Right hindlimb (tissue), 1 donor: ENCODE measurements around the gene DIPK1B.

Experiments used
- DNase-seq: peaks from one replicate; pipeline ENCODE4 v3.0.0-alpha.2; 2018

Gene DIPK1B

DNA sequence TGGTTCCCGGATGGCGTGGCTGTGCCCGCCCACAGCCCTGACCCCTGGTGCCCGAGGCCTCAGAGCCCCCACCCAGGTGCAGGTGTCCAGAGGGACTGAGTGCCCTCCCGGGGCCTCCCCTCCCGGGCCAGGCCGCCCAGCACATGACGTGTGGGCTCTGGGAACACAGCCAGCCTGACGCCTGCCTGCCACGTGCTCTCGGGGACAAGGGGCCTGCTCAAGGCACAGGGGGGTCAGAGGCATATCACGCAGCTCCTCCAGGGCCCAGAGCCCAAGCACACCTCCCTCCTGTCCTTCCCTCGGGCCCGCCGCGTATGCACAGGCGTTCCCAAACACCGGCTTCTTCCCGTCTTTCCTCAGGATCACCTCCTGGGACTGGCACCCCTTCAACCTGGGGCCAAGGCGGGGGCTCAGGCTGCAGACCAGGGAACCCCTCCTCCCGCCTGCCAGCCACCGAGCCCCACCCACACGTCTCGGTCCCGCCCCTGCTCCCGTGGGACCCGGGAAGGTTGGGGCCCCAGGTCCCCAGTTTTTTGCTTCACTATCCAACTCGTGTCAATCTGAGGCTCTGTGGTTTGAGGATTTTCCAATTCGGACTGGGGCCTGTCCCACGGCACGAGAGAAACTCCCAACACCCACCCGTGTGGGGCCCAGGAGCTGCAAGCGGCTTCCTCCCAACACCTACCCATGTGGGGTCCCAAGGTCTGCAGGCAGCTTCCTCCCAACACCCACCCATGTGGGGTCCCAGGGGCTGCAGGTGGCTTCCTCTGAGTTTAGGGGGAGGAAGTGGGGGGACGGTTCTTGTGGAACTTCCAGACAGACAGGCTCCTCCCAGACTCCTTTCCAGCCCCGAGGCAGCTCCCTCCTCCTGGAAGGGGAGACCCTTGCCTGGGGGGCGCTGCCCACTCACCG is 28.9 kb downstream of the DIPK1B start:
- no peak for DNase-seq

DNA sequence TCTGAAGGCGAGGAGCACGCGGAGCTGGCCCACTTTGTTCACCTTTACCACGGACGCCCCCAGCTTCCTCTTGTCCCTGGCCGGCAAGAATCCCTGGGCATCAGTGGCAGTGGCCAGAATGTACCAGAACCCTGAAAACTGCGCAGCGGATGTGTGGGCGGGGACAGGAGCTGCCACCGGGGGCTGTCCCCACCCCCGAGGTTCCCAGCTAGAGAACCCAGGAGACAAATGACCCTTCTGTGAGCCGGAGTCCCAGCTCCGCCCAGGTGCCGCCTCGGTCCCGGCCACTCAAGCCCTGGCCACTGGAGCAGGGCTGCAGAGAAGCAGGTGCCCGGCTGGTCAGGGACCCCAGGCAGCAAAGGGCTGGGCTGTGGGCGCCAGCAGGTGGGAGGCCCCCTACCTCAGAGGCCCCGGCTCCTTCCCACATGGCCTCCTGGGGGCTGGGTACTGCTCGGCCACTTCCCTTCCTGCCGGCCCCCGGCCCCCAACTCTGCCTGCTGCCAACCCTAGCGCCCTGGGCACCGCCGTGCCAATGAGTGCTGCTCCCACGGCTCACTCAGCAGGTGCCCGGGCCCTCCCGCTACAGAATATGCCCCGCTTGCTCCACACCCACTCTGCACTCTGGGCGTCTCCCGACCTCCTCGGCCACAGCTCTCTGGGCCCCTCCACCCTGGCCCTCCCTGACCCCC is 29.7 kb downstream of the DIPK1B start:
- DNase-seq: no peak

DNA sequence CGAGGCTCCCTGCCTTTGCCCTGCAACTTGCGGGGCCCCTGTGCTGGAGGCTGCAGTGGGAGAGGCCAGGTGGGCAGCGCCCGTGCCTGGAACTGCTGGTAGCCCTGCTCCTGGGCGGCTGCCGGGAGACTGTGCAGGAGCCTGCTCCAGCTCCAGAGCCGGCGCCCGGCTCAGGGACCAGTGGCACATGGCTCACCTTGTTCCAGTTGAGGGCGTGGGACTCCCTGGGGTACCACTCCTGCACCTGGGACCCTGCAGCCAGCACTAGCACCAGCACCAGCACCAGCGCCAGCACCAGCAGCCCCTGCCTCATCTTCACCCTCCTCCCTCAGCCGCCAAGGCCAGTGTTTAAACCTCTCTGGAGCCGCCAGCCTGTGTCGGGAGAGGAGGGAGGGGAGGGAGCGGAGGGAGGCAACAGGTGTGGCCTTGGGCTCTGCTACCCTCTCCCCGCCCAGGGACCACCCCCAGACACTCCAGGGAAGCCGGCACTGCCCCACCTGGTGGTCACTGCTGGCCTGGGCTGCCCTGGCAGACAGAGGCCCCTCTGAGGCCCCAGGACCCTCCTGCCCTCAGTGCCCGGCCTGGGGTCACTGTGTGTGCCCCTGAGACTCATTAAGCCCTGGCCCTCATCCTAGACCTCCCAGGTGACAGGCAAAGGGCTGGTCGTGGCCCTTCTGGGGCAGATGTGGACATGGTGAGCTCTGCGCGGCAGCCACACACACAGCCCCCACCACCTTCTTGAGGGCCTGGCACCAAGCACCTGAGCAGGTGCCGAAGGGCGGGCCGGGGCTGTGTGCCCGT is 30.4 kb downstream of the DIPK1B start, which contains the start of gene LCN10:
Gene LCN10 (minus strand): TSS at position 350 of the 801 bp plus-strand sequence. CDS start 37 bp downstream, at position 313.
- DNase-seq: no peak

DNA sequence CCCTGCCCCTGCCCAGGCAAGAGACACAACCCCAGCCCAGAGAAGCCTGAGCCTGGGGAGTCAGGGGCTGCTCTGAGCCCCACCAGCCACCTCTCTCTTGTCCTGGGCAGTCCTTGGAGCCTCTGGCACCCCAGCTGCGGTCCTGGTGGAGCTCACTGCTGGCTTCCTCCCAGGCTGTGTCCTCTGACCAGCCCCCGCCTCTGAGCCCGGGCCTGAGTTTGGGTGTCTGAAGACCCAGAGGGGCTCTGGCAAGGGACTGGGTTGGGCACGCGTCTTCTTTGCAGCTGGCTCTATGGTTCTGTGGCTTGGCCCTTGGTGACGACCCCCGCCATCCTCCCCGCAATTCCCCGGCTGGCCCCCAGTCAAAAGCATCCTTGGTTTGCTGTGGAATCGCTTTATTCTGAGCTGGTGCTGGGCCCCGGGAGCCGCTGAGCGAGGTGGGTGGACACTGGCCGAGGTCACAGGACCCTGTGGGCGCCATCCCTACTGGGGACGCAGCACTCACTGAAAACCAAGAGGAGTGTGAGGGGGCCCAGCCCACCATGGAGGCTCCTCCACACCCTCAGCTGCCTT is 31.4 kb downstream of the DIPK1B start:
- DNase-seq: no peak

DNA sequence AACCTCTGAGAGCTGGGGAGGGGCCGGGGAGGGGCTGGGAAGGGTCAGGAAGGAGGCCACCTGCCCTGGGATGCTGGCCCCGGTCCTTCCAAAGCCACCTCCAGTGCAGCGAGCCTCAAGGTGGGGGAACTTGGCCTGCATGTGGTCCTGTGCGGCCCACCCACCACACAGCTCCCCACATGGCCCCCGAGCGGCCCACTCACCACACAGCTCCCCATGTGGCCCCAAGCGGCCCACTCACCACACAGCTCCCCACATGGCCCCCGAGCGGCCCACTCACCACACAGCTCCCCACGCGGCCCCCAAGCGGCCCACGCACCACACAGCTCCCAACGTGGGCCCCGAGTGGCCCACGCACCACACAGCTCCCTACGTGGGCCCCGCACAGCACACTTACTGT is 32.4 kb downstream of the DIPK1B start:
- DNase-seq: no peak

DNA sequence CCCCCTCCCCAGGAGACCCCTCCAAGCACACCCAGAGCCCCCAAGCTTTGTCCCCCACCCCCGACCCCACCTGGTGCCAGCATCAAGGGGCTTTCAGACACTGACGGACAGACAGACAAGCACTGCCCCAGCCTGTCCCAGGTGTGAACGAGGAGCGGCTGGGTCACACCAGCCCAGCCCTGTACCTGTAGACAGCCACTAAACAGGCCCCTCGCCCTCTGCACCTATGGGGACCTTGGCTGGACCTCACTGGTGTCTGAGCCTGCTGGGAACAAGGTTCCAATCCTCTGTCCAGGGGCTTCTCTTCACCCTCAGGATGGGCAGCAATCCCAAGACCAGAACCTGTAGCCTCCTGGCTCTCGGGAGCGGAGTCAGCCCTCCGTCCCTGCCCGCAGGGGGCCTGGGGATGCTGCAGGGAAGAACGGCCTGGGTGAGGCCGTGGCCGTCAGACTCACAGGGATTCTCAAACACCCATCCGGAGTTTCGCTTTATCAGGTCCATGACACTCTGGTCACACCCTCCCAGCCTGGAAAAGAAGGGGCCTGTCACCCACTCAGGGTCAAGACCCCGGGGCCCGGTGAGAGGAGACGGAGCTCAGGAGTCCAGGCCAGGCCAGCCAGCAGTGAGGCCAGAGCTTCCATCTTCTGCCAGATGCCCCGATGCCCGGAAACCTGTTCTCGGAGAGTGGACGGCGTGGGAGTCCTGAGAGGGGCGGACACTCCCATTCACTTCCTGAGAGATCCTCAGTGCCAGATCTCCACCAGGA is 33.2 kb downstream of the DIPK1B start:
- no peak for DNase-seq

DNA sequence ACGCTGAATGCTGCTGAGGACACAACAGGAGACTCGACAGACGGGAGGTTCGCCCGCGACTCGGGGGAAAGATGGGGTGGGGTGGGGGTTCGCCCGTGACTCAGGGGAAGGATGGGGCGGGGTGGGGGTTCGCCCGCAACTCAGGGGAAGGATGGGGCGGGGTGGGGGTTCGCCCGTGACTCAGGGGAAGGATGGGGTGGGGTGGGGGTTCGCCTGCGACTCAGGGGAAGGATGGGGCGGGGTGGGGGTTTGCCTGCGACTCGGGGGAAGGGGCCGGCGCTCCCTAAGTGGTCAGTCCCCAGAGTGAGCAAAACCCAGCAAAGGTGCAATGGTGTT is 33.8 kb downstream of the DIPK1B start:
- DNase-seq: no peak

DNA sequence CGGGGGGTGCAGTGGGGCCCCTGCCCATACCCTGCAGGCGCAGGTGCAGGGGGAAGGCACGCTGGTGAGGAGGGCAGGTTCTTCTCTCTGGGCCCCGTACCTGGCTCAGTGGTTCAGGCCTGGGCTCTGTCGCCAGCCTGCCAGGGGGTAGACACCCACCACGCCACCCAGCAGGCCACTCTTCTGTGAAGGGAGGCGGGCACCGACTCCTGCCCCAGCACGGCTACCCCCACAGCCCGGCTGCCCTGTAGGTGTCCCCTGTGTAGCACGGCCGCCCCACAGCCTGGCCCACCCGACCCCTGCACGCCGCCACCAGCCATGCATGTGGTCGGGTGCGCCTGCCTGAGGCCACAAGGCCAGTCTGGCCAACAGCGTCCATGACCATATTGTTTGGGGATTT is 34.2 kb downstream of the DIPK1B start:
- DNase-seq: no peak

DNA sequence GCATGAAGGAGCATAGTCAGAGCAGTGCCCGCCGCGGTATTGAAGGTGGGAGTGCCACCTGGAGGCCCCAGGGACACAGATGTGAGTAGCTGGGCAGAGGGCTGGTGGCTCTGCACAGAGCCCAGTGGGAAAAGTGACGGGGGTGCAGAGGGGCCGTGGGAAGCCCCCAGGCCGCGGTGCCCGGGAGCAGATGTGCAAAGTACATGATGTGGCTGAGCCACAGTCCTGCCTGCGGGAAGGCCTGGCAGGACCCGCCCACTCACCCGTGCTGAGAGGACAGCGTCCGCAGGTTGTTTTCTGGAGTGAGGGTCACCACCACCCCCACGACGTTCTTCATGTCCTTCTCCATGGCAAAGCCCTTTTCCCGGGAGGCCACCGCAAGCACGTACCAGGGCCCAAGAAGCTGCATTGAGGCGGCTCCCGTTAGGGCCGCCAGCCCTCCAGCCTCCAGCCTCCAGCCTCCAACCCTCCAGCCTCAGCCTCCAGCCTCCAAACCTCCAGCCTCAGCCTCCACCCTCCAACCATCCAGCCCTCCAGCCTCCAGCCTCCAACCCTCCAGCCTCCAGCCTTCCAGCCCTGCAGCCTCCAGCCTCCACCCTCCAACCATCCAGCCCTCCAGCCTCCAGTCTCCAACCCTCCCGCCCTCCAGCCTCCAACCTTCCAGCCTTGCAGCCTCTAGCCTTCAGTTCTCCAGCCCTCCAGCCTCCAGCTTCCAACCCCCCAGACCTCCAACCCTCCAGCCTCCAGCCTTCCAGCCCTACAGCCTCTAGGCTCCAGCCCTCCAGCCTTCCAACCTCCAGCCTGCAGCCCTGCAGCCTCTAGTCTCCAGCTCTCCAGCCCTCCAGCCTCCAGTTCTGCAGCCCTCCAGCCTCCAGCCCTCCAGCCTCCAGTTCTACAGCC is 35.0 kb downstream of the DIPK1B start:
- no peak for DNase-seq

DNA sequence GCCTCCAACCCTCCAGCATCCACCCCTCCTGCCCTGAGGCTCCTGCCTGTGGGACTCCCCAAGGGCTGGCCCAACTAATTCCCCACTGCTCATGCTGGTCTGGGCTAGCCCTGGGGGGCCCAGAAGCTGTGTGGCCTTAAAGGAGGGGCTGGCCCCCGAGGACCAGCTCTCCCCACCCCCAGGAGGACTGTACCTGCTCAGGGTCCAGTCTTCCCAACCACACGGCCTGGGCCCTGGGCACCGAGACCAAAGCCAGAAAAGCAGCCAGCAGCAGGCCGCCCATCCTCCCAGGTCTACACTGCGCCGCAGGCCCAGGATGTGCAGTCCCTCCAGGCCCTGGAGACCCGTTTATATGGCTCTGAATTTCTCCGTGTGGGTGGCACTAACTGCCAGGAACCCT is 35.8 kb downstream of the DIPK1B start, which contains the start of gene LCN6:
Gene LCN6 (minus strand): TSS at position 325 of the 400 bp plus-strand sequence. CDS start 42 bp downstream, at position 283.
- no peak for DNase-seq

DNA sequence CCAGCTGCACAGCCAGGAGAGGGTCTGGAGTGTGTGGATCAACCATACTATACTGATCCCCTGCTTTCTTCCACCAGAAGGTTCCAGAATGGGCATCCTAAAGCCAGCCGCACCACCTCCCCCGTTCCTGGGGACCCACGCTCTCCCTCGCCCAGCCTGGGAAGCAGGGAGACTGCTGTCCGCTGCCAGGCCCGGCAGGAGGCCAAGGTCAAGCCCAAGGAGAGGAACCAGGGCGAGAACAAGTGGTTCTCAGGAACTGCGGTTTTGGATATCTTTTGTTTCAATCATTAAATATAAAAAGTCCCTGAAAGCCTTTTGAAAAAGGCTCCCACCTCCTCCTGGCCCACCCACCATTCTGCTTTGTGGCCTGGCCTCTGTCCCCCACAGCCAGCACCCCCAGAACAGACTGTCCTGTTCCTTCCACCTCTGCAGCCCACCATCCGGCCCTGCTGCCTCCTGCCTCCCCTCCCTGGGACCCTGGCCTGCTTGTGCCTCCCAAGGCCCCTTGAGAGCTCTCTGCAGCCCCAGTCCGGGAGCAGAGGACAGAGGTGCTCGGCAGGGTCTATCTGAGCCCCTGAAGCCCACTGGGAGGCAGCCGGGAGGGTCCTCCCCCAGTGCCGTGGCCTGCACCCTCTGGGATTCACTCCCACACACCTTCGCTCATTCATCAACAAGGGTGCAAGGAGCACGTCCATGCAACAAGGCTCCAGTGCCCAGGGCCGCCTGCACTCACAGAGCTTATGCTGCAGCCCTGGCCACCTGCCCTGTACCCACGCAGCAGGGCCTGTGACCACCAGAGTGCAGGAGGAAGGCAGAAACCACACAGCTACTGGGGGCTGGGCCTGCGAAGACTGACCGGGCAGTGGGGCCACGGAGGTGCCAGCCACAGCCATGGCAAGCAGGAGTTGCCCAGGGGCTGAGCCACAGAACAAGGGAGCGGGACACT is 36.6 kb downstream of the DIPK1B start:
- DNase-seq: no peak

DNA sequence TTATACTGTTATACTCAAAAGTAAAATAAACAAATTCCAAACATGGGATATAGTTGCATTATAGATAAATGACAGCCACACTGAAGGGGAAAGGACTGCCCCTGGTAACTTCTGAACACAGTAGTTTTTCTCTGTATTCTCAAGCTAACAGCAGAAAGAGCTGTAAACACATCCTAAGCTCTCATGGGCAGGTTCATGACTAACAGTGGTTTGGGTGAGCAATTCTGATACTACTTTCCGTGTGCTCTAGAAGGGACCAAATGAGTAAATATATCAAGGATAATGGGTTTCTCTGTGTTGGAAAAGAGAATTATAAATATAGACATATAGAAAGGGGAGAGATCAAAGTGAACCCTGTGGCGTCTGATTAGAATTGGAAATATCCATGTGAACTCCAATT is 38.2 kb downstream of the DIPK1B start:
- no peak for DNase-seq

DNA sequence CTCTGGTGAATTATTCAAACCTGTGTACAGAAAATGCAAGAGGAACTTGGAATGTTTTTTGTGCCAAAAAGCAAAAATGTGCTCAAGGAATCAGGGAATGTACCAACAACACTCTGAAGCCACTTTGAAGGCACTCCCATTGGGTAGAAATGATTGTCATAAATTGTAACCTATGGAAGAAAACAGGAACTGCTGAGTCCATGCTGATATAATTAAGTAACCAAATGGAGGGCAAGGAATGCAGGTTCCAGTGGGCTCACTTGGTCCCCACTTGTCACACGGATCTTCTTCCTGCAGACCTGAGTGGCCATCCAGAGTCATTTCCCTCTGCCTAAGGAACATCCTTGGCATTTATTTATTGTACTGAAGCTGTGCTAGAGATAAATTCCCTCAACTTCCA is 38.9 kb downstream of the DIPK1B start:
- no peak for DNase-seq

DNA sequence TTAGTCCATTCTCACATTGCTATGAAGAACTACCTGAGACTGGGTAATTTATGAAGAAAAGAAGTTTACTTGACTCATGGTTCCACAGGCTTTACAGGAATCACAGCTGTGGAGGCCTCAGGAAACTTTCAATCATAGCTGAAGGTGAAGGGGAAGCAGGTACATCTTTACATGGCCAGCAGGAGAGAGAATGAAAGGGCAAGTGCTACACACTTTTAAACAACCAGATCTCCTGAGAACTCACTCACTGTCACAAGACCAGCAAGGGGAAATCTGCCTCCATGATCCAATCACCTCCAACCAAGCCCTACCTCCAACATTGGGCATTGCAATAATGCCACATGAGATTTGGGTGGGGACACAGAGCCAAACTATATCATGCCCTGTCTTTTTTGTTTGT is 39.4 kb downstream of the DIPK1B start:
- no peak for DNase-seq

DNA sequence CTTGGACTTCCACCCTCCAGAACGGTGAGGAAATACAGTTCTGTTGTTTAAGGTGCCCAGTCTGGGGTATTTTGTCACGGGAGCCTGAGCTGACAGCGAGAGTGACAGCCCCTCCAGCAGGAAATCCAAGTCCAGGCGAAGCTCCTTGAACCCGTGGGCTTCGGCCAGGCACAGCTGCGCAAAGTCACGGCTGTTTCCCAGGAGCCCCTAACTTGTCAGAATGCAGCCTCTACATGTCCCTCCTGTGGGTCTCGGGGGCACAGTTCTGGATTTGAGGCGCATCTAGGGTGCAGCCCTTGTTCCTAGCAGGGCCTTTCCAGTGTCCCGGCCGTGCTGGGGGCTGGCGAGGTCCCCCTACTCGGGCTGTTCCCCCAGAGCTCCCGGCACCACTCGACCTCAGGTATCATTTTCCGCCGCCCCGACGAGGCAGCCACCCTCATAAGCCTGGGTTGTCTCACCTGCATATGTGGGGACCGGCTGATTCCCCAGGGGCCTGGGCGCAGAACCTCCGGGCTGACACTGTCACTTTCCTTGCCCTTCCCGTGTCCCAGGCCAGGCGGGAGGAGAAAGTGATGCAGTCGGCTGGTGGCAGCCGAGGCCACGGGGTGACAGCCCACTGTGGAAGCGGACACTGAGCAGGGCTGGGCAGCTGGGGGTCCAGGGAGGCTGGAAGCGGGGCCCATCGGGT is 41.1 kb downstream of the DIPK1B start:
- no peak for DNase-seq

DNA sequence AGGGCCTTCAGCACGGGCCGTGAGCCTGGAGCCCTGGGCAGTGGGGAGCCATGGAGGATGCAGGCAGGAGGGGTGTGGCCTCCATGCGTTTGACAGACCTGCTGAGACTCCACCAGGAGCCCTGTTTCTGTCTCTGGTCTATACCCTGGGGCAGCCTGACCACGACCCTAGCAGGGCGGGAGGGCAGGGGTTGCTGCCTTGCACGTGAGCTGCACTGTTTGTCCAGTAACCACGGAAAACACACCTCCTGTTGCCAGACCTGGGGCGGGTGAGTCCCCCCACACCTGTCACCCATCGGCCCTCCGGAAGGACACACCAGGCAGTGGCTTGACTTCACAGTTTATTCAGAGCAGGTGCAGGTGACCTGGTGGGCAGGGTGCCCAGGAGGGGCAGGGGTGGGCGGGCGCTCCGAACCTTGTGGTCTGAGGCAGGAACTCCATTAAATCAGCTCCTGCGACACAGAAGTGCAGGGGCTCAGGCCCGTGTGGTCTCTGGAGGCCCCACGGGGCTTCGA is 41.7 kb downstream of the DIPK1B start:
- no peak for DNase-seq

DNA sequence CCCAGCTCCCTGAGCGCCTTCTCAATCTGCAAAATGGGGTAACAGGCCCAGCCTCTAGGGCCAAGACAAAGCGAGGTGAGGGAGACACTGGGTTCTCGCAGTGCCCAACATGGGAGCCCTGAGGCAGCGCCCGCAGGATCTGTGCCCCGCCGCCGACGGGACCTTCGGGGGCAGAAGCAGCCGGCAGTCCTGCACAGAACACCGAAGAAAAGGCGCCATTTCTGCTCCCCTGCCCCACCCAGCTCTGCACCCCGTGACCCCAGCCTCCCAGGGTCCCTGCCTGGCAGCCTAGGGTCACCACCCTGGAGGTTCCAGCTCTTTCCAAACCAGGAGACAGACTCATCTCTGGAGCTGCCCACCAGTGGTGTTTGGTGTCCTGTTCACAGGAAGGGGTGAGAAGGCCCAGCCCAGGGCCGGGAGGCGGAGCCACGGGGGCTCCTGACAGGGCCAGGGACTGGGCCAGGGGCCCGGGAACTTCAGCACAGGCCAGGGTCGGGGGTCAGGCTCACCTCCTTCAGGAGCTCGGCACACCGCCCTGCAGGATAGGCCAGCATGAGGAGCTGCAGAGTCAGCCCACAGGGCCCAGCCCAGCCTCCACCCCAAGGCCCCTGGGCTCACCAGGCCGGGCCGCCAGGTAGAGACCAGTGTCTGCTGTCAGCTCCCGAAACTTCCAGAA is 42.4 kb downstream of the DIPK1B start:
- no peak for DNase-seq
